GM18511 (cell line): Measurements from ENCODE around the gene FRMD5.

Source experiments
- ATAC-seq: cut with Tn5 transposase; IDR thresholded peaks from one replicate; pipeline ENCODE4 v1.9.1; 2021; ENCODE audit warnings: mild to moderate bottlenecking, moderate library complexity; ENCODE audit not compliant: unreplicated experiment

The FRMD5 gene

GRCh38 chr15:44163370-44163769 lies 31.7 kb downstream of the FRMD5 start:
- ATAC-seq = no peak

- no peak for ATAC-seq
These were observed 34.3 kb downstream of the FRMD5 start for GRCh38 chr15:44160796-44161195.

- ATAC-seq = no peak
These were observed 35.6 kb downstream of the FRMD5 start for GRCh38 chr15:44159492-44159891.

GRCh38 chr15:44158111-44158510 lies 37.0 kb downstream of the FRMD5 start:
- no peak for ATAC-seq

GRCh38 chr15:44157679-44158078 lies 37.4 kb downstream of the FRMD5 start:
- ATAC-seq = no peak

GRCh38 chr15:44153352-44153751 lies 41.7 kb downstream of the FRMD5 start:
- no peak for ATAC-seq

- no peak for ATAC-seq
These were observed 45.8 kb downstream of the FRMD5 start for GRCh38 chr15:44149224-44149623.

- no peak for ATAC-seq
These were observed 46.5 kb downstream of the FRMD5 start for GRCh38 chr15:44148580-44148979.

- ATAC-seq = no peak
These were observed 47.4 kb downstream of the FRMD5 start for GRCh38 chr15:44147636-44148035.

- ATAC-seq = no peak
These were observed 49.6 kb downstream of the FRMD5 start for GRCh38 chr15:44145495-44145894.

GRCh38 chr15:44144992-44145391 lies 50.1 kb downstream of the FRMD5 start:
- no peak for ATAC-seq

GRCh38 chr15:44144184-44144583 lies 50.9 kb downstream of the FRMD5 start:
- no peak for ATAC-seq

GRCh38 chr15:44137750-44138149 lies 57.3 kb downstream of the FRMD5 start:
- no peak for ATAC-seq

GRCh38 chr15:44136991-44137477 lies 58.0 kb downstream of the FRMD5 start:
- ATAC-seq = no peak

- ATAC-seq = no peak
These were observed 63.0 kb downstream of the FRMD5 start for GRCh38 chr15:44132057-44132456.

- ATAC-seq = no peak
These were observed 64.3 kb downstream of the FRMD5 start for GRCh38 chr15:44130778-44131177.

- no peak for ATAC-seq
These were observed 65.2 kb downstream of the FRMD5 start for GRCh38 chr15:44129911-44130310.

- ATAC-seq = no peak
These were observed 66.6 kb downstream of the FRMD5 start for GRCh38 chr15:44128443-44128842.

GRCh38 chr15:44125879-44126278 lies 69.2 kb downstream of the FRMD5 start:
- no peak for ATAC-seq

- no peak for ATAC-seq
These were observed 92.3 kb downstream of the FRMD5 start for GRCh38 chr15:44102675-44103254.

GRCh38 chr15:44101944-44102343 lies 93.1 kb downstream of the FRMD5 start:
- no peak for ATAC-seq

GRCh38 chr15:44101286-44101685 lies 93.8 kb downstream of the FRMD5 start:
- no peak for ATAC-seq

GRCh38 chr15:44099671-44100070 lies 95.4 kb downstream of the FRMD5 start:
- no peak for ATAC-seq
